ENCODE results near the gene TNFAIP2. TPM values are rescaled to one million over a fixed set of nuclear protein-coding genes. Genes with fewer than 3 reads are reported as not detected.

The TNFAIP2 gene
- total RNA-seq, 2 donors from 2014 or later: 24.5 to 32.2 TPM

DNA sequence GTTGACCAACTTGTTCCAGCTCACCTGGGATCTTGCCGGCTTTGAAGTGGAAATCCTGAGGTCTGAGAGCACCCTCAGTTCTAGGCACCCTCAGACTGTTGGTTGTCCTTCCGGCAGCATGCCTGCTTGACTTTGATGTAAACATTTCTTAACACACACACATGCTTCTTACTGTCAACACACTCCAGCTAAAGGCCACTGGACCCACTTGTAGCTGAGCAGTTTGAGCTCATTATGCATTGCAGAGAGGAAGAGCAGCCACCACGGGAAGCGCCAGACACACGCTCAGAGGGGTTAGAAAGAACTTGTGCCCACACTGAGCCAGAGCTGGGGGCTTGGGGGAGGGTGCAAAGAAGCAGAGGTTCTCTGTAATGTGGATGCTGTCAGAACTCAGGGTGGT is 55.8 kb downstream of the TNFAIP2 start:
- peaks cover 0 to 16% of the 10 kb centered on the region in 2 donors for H3K9me3 ChIP-seq
- no peak for DNase-seq (ENCODE audit: low spot score)
- no peaks in the 10 kb centered on the region for H3K4me1 ChIP-seq
- H3K4me3 ChIP-seq: no peak overlapping the region
- no peaks in the 10 kb centered on the region for H3K27me3 ChIP-seq
- H3K27ac ChIP-seq: no peak overlapping the region
- TF ChIP-seq, protein P1, sequence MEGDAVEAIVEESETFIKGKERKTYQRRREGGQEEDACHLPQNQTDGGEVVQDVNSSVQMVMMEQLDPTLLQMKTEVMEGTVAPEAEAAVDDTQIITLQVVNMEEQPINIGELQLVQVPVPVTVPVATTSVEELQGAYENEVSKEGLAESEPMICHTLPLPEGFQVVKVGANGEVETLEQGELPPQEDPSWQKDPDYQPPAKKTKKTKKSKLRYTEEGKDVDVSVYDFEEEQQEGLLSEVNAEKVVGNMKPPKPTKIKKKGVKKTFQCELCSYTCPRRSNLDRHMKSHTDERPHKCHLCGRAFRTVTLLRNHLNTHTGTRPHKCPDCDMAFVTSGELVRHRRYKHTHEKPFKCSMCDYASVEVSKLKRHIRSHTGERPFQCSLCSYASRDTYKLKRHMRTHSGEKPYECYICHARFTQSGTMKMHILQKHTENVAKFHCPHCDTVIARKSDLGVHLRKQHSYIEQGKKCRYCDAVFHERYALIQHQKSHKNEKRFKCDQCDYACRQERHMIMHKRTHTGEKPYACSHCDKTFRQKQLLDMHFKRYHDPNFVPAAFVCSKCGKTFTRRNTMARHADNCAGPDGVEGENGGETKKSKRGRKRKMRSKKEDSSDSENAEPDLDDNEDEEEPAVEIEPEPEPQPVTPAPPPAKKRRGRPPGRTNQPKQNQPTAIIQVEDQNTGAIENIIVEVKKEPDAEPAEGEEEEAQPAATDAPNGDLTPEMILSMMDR (IDR thresholded peaks at IDR 0.05): no peak
- no peaks in the 10 kb centered on the region for H3K36me3 ChIP-seq

DNA sequence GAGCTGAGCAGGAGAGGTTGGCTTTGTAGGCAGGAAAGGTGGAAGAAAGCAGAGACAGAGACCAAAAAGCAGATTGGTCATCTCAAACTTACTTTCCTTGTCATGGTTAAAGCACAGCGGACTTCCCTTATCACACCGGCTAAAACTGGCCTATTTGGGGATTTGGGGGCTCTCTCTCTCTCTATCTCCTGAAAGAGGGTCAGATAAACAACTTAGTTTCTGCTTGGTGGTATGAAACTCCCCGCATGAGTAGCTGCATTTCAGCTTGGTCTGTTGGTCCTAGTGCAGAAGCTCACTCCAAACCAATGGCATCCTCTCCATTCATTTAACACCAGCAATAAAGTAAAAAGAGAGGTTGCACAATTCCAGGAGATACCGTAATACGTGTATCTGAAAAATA is 57.1 kb downstream of the TNFAIP2 start:
- no peak overlapping the region for H3K4me3 ChIP-seq
- TF ChIP-seq, protein P1 (IDR thresholded peaks at IDR 0.05): no peak
- H3K36me3 ChIP-seq: no peaks in the 10 kb centered on the region
- no peaks in the 10 kb centered on the region for H3K4me1 ChIP-seq
- H3K9me3 ChIP-seq: peaks cover 0 to 3% of the 10 kb centered on the region in 2 donors
- H3K27ac ChIP-seq: no peak overlapping the region
- H3K27me3 ChIP-seq: no peaks in the 10 kb centered on the region
- no peak for DNase-seq (ENCODE audit: low spot score)

DNA sequence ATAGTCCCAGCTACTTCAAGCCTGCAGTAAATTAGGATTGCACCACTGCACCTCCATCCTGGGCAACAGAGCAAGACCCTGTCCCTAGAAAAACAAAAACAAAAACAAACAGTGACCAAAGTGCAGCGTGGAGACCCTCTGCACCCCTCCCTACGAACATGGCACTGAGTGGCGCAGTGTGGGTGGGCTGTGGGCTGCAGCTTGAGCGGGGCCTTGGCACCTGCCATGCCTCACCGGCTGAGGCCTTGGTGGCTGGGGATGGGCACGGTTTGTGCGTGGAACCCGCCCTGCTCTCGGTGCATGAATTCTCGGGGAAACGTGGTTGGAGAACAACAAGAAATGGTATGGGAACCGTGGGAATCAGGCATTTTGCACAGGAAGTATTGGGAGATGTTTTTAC is 60.8 kb downstream of the TNFAIP2 start:
- H3K27ac ChIP-seq: no peak overlapping the region
- TF ChIP-seq, protein P1 (IDR thresholded peaks at IDR 0.05): no peak
- no peak overlapping the region for H3K4me3 ChIP-seq
- H3K9me3 ChIP-seq: no peaks in the 10 kb centered on the region
- H3K36me3 ChIP-seq: no peaks in the 10 kb centered on the region
- peaks cover 0 to 5% of the 10 kb centered on the region in 2 donors for H3K27me3 ChIP-seq
- H3K4me1 ChIP-seq: peaks cover 0 to 6% of the 10 kb centered on the region in 2 donors
- no peak for DNase-seq (ENCODE audit: low spot score)

DNA sequence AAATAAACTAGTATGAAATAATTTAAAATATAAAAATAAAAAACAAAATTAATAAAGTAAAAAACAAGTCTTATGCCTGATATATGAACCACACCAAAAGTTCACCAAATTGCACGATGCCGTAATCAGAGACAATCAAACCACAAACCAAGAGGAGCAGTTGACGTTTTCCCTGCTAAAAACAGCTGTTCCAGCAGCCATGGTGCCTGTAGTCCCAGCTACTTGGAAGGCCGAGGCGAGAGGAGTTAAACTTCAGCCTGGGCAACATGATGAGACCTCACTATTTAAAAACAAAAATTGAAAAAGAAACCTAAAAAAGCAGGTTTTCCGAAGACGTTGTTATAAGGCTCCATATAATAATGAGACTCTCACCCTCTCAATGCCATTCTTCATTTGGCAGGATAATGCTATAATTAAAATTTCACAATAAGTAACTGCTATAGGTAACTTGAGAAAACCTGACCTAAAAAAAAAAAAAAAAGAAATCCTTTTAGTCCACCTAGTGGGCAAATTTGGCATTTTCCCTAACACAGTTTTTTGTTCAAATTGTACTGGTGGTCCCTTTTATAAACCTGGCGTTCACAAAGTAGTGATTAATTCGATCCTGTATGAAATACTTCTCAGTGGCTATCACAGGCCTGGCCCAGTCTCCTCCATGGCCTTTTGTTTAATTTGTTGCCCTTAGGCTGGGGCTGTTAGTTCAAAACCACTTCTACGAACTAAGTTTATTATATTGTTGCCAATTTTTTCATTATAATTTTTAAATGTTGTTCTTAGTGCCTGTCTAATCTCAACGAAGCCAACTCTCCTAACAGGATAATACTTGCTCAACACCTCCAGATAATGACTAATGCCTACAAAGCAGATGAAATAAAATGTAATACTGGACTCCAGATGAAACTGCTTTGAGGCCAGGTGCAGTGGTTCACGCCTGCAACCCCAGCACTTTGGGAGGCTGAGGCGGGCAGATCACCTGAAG is 62.1 kb downstream of the TNFAIP2 start:
- Histone ChIP-seq H3K27ac (no peak overlapping the region), H3K9me3 (no peaks in the 10 kb centered on the region), H3K36me3 (no peaks in the 10 kb centered on the region), H3K4me3 (no peak overlapping the region), H3K4me1 (peaks cover 0 to 13% of the 10 kb centered on the region in 2 donors), H3K27me3 (peaks cover 0 to 7% of the 10 kb centered on the region in 2 donors)
- TF ChIP-seq, protein P1 (IDR thresholded peaks at IDR 0.05): peak; percentile 52 to 78
- DNase-seq (ENCODE audit: low spot score): no peak

DNA sequence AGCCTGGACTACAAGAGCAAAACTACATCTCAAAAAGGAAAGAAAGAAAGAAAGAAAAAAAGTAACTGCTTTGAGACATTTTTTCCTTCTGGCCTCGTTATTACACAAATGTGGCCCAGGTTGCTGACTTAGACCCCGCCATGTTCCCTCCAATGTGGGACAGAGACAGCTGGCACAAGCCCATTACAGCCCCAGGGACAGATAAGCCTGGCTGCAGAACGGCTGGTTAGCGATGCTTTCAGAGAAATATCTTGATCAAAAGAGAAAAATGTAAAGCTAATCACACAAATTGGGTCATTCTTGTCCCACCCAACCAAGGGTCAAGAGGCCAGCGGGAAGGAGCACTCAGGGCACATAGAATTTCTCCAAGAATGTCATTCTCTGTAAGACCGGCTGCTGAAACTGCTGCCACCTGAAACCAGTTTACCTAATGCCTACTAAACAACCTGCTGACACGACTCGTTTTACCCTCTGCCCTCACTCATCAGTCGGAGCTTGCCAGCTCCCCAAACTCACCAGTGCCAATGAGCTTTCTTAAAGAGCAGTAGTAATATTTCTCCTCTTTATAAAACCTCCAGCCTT is 63.1 kb downstream of the TNFAIP2 start:
- Histone ChIP-seq H3K27me3 (peaks cover 0 to 7% of the 10 kb centered on the region in 2 donors), H3K9me3 (no peaks in the 10 kb centered on the region), H3K27ac (no peak overlapping the region), H3K4me3 (no peak overlapping the region), H3K36me3 (no peaks in the 10 kb centered on the region), H3K4me1 (peaks cover 0 to 13% of the 10 kb centered on the region in 2 donors)
- no peak for DNase-seq (ENCODE audit: low spot score)
- TF ChIP-seq, protein P1 (IDR thresholded peaks at IDR 0.05): no peak

Other genes with a start within 250 kb of the TNFAIP2 start
- gene AMN, start 200.8 kb upstream of the TNFAIP2 start, total RNA-seq: under 1 TPM in 1 of 2 donors, not detected in 1; 0.71 TPM
- 10 to 100 TPM; 68.0 to 83.4 TPM for gene CDC42BPB, start 65.9 kb upstream of the TNFAIP2 start, total RNA-seq
- not detected for gene LBHD2, start 39.3 kb upstream of the TNFAIP2 start, total RNA-seq
- under 1 TPM in 1 of 2 donors, not detected in 1; 0.37 TPM for gene EXOC3L4, start 28.7 kb upstream of the TNFAIP2 start, total RNA-seq
- gene EIF5, start 210.8 kb downstream of the TNFAIP2 start, total RNA-seq: 100 to 1,000 TPM; 175 to 205 TPM

Measured in right atrium auricular region (tissue), 2 donors.